Activated CD8-positive, alpha-beta memory T cell treated with anti-CD3 and anti-CD28 coated beads for 24 hours (primary cell): ENCODE data around the gene PIP4K2A.

ENCODE experiments used
- DNase-seq: peaks from one replicate; pipeline ENCODE4 v3.0.0-alpha.2; 2020

Gene PIP4K2A

DNA sequence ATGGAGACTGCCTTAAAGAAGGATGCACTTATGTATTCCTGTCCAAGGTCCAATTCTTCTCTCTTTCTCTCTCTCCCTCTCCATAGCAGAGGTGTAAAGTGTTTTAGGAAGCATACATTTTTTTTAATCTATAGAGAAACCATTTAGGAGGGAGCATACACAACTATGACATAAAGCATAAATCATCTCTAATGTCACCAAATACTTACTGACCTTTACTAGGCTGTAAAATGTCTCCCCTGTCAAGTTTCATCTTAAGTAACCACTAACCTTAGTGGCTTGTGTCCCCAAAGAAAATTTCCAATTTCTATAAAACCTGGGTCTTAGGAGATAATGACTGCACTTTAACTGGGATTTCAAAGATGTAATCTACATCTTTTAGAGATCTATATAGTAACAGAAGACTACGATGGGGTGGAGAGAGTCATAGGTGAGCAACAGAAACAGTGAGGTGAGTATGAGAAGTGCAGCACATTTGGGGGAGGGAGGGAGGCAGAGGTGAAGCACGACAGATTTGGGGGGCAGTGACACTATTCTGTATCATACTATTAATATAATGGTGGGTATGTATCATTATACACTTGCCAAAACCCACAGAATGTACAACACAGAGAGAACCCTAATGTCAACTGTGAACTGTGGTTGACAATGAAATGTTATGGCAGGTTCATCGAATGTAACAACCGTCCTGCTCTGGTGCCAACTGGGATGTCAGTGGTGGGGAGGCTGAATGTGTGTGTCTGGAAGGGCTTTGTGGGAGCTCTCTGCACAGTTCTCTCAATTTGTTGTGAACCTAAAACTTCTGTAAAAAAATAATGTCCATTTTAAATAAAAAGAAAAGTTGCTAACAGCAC lies 79.5 kb downstream of the PIP4K2A start:
- no peak for DNase-seq

- DNase-seq = no peak
Measured at GRCh38 chr10:22634093-22634492, 80.3 kb downstream of the PIP4K2A start.

DNA sequence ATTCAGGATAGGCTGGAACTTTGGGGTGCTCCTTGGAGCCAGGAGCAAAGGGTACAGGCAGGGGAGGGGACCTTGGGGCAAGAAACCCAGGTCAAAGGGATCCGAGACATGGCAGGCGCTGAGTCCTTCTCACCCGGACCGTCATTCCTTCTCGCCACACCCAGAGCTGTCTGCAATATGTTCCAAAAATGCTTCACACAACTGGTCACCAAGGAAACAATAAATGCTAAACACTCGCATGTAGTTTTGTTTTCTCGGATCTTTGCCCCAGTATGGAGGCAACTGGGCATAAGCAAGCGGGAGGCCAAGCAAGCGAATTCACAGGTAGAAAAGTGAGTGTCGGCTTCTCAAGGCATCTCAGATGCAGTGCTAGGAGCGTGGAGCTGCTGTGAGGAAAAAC lies 80.8 kb downstream of the PIP4K2A start:
- no peak for DNase-seq

DNA sequence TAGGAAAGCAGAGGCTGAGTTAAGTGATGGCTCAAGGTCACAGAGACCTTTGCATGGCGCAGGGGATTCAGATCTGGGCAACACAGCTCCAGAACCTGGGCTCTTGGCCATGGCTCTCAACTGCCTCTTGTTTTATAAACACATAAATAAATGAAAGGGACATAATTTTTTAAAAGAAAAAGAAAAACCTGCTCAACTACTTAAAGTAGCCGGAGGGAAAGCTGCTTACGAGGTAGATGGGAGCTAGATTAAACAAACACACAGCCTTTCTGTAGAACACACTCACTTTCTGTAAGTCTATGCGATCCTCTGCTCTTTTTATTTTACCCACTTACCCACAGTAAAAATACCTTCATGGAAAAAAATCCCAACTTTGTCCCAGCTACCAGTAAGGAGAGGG lies 81.3 kb downstream of the PIP4K2A start:
- no peak for DNase-seq

DNA sequence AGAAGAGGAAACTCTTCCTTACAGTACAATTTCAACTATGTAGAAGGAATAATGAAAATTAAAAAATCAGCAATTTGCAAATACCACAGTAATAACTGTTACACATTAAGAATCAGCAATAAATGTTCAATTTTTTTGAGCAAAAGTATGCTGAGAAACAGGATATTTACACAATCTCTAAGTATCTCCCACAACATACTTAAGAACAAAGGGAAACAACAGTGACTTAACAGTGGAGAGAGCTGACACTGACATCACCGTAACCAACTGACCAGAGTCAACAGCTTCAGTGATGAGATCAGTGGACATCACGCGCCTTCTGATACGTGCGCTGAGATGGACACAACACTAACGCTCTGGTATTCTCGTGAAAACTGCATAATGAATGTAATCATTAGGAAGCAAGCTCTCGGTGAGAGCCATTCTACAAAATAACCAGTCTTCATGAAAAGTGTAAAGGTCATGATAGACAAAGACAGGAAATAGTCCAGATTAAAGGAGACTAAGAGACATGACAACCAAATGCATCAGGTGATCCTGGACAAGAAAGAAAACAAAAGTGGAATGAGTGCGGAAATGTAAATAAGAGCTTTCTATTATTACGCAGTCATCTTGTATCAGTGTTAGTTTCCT lies 82.6 kb downstream of the PIP4K2A start:
- no peak for DNase-seq

GRCh38 chr10:22631185-22631584 lies 83.2 kb downstream of the PIP4K2A start:
- no peak for DNase-seq

GRCh38 chr10:22630234-22631174 lies 83.9 kb downstream of the PIP4K2A start:
- DNase-seq = peak; percentile 67

DNA sequence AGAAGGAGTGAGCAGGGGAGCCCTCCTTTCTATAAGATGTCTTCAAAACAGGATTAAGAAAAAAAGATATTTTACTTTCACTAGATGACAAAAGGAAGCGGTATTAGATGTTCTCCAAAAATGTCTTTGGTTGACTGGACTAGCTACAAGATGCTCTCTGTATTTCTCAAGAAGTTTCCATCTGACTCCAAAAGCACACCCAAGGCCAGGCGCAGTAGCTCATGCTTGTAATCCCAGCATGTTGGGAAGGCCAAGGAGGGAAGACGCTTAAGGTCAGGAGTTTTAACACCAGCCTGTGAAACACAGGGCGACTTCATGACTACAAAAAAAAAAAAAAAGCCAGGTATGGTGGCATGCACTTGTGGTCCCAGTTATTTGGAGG lies 84.5 kb downstream of the PIP4K2A start:
- DNase-seq = peak; percentile 69

GRCh38 chr10:22629126-22629525 lies 85.3 kb downstream of the PIP4K2A start:
- no peak for DNase-seq

GRCh38 chr10:22628309-22628708 lies 86.1 kb downstream of the PIP4K2A start:
- DNase-seq = no peak

- DNase-seq = no peak
Measured at GRCh38 chr10:22626784-22627183, 87.6 kb downstream of the PIP4K2A start.

DNA sequence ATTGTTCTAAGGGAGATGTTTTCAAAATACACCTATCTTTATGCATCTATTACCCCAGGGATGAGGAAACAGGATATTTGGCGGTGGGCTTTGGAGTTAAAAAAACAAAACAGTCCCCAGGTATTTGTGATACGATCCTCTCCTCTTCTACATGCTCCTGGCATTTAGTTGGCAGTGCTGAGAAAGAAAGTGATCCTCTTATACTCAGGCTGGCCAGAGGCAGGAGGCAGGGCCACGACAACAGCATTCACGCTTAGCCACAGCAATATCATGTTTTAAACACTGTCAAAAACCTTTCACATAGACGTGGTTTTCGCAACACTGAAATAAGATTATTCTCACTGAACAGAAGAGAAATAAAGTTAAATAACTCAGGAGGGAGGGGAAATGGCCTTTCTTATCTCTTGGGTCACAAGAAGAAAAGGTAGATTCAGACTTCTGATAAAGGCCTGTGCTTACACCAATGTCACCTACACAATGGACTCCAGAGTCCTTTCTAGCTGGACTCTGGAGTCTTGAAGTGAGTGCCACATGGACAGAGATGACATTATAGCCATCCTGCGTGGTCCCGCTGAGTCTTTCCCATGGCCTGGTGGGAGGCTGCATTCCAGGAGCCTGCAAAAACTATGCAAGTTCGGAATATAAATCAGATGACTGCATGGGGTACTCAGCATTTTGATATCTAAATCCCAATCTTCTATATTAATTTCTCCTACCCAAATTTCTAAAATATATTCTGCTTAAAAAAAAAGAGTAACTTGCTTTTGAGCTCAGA lies 88.7 kb downstream of the PIP4K2A start:
- DNase-seq = no peak

GRCh38 chr10:22624287-22624738 lies 90.1 kb downstream of the PIP4K2A start:
- DNase-seq = no peak

DNA sequence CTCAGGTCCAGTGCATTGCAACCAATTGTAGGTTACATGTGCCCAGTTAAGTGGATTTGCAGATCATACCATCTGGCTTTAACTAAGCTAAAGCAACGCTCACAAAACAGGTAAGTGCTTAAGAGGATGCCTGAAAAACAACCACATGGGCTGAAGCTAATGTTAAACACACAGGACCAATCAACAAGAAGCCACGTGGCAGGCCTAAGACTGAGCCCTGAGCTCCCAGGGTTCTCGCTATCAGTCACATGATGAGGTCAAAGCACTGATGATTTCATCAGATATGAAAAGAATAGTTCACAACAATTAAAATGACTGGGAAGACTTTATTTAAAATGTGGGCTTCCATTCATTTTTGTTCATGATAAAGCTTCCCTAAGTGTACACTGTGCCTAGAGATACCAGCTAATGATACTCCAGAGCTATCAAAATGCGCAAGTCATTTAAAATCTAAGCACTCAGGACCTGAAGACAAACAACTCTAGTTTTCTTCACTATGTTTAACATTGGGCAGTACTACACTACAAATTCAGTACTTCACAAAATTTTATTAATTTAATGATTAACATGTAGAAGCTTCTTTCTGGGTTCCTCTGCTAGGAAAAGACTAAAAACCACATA lies 90.6 kb downstream of the PIP4K2A start:
- no peak for DNase-seq

- DNase-seq = no peak
Measured at GRCh38 chr10:22622242-22622806, 92.1 kb downstream of the PIP4K2A start.

DNA sequence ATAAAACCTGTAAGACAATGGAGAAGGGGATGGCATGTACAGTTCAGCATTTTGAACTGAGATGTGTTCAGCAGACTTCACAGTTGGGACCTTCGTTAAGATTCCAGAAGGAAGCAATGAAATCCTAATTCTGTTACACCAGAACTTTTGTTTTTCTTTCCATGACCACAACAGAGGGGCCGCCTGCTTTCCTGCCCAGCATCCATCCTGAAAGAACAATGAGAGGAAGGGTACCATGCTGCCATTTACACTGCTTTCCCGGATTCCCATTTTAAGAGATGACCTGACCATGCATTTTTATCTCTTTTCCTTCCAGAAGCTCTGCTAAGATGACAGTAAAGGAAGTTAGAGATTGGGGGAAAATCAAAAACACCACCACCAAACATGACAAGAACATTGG lies 92.7 kb downstream of the PIP4K2A start:
- DNase-seq = no peak

DNA sequence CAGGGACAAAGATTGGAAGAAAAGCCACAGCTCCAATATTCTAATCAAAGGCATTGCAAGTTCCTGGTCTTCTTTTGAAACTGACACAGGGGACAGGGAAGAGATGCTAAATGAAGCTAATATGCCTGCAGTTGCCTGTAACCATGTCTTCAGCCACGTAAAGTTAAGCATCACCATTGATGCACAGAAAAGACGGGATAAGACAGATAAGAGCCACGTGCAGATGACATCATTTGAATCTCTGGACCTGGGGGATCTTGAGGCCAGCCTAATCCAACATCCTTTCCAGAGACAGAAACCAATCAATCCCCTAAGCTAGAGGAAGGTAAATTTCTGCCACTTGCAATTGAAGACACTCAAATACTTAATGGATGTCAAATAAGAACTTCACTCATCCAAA lies 93.4 kb downstream of the PIP4K2A start:
- no peak for DNase-seq

DNA sequence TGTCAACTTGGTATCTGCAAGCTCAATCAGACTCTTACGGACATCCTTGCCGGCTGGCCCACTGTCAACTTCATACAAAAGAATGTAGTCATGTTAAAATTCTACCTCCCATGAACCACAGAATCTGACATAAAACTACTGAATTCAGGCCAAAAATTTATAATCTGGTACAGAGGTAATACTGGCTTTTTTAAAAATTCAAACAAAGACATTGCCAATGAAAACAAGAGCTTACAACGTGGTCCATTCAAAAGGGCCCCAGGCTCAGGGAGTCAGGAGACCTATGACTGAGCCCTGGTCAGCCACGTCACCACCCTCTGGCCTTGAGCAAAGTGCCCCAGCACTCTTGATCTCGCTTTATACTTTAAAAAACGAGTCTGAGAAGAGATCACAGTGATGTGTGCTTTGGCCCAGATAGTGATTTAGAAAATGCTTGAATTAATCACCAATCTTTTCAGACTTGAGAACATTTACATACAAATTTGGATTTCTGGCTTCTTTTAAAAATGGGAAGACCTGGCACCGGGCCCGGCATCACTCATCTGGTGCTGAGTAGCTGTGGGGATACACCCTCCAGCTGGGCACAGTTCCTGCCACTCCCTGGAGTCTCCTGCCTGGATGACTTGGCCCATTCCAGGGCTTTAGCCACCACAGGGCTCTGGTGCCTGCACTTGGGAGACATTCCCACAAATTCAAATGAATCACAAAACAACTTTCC lies 94.1 kb downstream of the PIP4K2A start:
- no peak for DNase-seq

DNA sequence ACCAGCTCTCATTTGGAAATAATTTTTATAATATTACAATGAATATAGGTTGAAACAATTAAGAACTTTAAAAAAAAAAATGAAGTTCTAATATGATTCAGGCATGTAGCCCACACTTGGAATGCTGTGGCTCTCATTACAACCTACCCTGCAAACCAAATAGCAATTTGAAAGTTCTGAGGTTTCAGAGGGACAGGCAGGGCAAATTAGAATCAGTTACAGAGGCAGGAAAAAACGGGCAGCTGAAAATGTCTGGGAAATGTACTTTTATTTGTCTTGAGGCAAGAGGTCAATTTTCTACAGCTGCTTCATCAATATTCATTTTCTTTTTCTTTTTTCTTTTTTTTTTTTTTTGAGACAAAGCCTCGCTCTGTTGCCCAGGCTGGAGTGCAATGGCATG lies 95.3 kb downstream of the PIP4K2A start:
- no peak for DNase-seq

- DNase-seq = no peak
Measured at GRCh38 chr10:22618078-22618785, 96.1 kb downstream of the PIP4K2A start.
